GM18861 (cell line): ENCODE measurements around the gene YDJC.
A peak's percentile ranks its signal among the peaks of the same experiment; 100 is the strongest.
"Not testable (repeated sequence)": the region's sequence is repeated elsewhere in the genome, so short reads cannot be mapped to it uniquely, and the experiment has no call there.

Experiments
- ATAC-seq: cut with Tn5 transposase; IDR thresholded peaks from one replicate; pipeline ENCODE4 v1.9.1; 2021; ENCODE audit not compliant: unreplicated experiment

The YDJC gene

DNA sequence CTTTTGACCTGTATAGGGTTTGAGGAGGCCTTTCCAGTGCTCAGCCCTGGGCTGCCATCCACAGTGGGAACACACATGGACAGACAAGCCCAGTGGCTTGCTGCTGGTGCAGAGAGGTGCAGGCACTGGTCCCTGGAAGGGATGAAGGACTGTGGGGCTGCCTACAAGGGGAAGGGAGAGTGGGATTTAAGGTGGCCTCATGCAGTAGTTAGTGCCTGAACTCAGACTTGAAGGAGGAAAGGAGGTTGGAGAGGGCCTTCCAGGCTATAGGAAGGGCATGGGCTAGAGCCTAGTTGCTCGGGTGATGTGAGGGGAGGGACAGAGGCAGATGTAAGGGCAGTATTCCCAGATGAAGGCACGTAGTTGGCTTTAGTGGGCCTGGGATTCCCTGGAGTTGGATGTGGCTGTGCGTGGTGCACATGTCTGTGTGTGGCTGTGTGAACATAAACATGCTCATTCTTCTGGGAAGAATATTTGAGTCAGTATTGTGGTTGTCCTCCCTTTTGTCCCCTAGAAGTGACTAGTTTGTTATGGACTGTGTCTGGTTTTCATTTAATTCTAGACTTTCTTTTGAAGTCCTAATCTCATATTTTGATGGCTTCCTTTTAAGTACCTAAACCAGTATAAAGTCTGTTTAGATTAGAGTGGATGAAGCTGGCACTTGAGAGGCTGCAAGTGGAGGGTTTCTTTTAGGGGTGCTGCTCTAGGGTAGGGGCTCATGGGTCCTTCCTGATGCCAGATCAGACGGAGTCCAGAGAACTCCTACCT is 18.4 kb downstream of the YDJC start:
- no peak for ATAC-seq

GRCh38 chr22:21609556-21610157 is 20.2 kb downstream of the YDJC start:
- not testable (repeated sequence) for ATAC-seq

DNA sequence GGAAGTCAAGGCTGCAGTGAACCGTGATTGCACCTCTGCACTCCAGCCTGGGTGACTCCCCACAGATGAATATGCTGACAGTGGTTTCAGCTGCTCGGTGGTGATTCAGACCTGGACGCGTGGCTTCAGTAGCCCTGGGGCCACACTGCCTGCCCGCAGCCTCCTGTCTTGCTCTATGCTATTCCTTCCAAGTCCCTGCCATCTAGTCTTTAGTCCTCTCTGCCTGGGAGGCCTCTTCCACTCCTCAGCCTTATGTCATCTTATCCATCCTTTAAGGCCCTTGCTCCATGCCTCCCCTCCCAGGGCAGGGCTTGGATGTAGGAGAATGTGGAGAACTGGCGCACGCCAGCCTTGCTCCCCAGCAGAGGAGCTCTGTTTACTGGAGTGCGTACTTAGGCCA is 23.0 kb downstream of the YDJC start:
- ATAC-seq: no peak

DNA sequence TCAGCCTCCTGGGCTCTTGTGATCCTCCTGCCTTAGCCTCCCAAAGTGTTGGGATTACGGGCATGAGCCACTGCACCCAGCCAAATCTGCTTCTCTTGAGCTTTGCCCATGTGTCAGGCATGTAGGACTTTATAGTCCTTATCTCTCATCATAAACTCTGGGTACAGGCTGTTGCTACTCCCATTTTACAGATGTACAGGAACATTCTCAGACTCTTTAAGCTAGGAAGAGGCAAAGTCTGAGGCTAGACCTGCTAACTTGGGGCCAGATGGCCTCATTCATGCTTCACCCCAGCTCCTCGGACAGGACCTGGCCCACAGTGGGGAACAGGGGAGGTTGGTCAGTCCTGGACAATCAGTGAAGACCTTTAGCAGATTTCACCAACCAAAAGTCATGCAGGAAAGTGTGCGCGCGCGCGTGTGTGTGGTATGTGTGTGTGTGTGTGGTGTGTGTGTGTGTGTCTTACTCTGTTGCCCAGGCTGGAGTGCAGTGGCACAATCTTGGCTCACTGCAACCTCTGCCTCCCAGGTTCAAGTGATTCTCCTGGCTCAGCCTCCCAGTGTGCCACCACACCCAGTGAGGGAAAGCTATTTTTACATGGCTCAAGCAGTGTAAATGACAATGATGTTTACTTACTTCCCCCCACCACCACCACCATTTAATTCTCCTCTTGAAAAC is 23.8 kb downstream of the YDJC start:
- no peak for ATAC-seq

DNA sequence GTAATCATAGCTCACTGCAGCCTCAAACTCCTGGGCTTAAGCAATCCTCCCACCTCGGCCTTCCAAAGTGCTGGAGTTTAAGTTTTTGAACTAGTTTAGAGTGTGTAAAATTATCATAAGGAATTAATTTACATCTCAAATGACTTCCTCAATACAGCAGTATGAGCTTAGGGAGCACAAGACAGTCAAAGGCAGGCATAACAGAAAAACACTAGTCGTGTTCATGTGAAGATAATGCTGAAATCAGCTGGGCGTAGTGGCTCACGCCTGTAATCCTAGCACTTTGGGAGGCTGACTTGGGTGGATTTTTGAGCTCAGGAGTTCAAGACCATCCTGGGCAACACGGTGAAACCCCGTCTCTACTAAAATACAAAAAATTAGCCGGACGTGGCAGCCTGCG is 25.8 kb downstream of the YDJC start:
- ATAC-seq: no peak

DNA sequence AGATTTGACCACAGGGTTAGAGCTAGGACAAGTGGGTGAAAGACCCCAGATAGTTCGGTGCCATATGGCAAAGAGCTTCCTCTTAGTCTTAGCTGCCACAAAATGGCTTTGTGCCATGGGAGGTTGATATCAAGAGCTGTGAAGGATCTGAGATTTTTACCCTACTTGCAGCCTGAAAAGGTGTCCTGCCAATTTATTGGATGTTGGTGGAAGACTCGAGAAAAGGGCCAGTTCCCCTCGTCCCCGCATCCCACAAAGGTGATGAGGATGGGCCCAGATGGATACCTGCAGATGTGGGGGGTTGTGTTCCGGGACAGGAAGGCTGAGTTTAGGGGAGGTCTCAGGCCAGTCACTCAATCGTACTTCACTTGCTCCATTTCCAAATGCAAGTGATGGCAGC is 27.2 kb downstream of the YDJC start:
- ATAC-seq: no peak

DNA sequence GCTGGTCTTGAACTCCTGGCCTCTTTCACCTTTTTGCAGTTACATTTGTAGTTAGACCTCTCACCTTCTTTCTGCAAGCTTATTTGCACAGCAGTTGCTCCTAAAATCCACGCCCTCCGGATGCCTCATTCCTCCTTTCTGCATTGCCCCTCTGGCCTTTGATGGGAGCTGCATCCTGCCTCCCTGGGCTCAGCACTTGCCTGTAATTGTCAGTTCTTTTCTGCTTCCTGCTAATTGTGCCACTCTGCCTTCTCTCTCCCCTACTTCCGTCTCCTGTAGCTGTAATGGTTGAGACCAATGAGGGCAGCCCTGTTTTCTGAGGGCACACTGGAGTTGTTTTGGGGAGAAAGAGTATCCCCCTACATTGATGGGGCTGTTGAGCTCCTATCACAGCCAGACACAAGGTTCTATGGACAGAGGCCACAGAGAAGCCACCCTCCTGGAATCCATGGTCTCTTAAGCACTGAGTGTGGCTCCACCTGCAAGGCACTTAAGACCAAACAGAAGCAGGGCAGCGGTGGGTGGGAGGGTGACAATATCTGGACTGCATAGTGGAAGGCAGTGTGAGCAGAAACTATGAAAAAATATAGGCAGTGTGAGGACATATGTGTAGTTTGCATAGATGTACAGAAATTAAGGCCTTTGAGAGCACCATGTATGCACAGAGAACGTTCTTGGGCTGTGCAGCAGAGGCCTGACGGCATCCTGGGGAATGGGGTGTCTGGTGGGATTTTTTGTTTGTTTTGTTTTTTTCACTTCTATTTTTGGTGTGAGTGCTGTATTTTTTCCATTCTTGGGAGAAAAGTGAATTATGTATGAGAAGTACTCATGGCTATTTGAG is 30.5 kb downstream of the YDJC start:
- no peak for ATAC-seq

DNA sequence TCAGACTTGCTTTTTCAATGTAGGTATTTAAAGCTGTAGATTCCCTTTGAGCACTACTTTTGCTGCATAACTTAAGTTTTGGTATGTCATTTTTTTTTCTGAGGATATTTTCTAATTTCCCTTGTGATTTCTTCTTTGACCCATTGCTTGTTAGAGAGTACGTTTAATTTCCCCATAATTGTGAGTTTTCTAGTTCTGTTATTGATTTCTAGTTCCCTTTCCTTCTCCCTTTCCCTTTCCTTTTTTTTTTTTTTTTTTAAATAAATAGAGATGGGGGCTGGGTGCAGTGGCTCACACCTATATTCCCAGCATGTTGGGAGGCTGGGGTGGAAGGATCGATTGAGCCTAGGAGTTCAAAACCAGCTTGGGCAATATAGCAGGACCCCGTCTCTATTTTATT is 31.5 kb downstream of the YDJC start:
- no peak for ATAC-seq

DNA sequence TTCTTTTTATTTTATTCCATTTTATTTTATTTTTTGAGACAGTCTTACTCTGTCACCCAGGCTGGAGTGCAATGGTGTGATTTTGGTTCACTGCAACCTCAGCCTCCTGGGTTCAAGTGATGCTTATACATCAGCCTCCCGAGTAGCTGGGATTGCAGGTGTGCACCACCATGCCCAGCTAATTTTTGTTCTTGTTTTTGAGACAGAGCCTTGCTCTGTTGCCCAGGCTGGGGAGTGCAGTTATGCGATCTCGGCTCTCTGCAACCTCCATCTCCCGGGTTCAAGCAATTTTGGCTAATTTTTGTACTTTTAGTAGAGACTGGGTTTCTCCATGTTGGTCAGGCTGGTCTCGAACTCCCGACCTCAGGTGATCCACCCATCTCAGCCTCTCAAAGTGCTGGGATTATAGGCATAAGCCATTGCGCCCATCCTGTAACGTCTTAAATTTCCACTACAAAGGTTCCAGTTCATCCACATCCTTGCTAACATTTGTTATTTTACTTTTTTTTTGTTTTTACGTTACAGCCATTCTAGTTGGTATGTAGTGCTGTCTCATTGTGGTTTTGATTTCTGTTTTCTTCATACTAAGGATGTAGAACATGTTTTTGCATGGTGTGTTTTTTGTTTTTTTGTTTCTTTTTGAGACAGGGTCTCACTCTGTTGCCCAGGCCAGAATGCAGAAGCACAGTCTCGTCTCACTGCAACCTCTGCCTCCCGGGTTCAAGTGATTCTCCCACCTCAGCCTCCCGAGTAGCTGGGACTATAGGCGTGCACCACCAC is 33.3 kb downstream of the YDJC start:
- ATAC-seq: not testable (repeated sequence)

- ATAC-seq: no peak
Observed at GRCh38 chr22:21594865-21595452, 34.9 kb downstream of the YDJC start.

- ATAC-seq: no peak
Observed at GRCh38 chr22:21593406-21594232, 36.2 kb downstream of the YDJC start.

- ATAC-seq: no peak
Observed at GRCh38 chr22:21592422-21592821, 37.4 kb downstream of the YDJC start.

DNA sequence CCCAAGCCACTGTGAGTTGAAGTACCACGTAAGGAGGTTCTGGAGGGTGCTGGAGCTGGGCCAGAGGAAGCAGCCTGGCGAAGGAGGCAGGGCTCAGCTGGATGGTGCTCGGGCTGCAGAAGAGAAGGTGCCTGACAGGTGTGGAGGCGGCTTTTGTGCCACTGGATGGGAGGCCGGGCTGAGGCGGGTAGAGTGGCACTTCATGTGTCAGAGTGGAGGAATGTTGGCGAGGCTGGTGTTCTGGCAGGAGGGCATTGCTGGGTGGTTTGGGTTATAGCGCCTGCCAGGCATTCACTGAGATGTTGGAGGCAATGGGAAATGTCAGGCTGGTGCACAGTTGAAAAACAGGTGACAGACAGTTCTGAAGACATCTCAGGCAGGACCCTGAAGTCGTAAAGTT is 38.1 kb downstream of the YDJC start:
- ATAC-seq: no peak

DNA sequence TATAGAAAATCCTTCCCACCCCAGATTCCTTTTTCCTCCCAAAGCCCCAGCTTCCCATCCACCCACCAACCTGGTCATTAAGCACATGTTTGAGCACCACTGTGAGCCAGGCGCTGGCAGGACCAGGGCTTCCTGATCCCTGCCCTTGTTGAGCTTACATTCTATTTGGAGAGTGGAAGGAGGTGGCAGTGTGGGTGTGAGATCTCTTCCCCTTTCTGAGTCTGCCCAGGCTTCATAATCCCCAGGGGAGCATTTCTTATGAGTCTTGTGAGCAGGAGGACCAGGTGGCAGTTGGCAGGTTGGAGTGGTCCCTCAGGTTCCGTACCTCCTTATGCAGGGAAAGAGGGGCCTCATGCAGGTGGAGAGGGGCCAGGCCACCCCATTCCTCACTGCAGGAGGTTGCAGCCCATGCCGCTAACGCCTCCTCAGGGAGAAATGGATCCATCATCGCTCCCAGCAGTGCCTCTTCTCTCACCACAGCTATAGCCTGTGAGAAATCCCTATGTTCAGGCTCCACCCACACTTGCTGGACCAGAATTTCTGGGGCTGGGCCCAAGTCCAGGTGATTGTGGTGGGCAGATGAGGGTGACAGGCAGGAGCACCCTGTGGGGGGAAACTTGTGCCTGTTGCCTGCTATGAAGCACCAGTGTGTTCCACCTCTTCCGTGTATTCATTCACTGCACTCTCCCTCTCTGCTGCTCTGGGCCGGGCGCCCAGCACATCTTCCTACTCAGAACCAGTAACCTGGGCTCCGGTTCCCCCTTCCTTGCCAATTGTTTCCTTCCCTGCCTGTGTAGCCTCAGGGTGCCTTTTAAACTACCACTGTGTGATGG is 38.8 kb downstream of the YDJC start:
- no peak for ATAC-seq

GRCh38 chr22:21589396-21589795 is 40.4 kb downstream of the YDJC start:
- no peak for ATAC-seq

DNA sequence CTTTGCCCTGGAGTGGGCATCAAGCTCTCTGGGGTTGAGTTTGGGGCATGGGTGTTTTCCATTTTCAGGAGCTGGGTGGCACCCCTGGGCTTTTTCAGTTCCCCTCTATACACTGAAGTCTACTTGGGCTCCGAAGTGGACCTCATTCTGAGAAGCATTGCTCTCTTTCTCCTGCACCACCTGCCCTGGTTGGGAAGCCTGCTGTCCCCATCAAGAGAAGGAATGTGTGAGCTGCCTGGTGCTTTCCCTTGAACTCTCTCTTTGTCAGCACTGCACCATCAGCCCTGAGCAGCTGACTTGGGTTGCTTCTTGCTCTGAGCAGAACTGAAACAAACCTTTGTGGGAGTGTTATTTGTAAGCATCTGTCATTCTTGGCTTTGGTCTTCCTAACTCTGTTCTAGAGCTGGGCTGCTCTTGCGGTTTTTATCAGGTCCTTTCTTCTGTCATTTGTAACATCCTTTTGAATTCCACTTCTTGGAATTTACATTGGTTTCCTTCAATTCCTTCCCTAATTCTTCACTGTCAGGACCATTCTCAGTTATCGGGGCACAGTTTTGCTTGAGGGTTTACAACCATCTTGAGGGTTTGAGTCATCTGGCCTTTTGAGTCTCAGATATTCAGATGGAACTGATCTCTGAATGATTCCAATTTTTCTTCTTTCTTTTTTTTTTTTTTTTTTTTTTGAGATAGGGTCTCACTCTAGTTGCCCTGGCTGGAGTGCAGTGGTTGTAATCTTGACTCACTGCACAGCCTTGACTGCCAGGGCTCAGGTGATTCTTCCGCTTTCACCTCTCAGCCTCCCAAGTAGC is 41.8 kb downstream of the YDJC start:
- peak; percentile 86 for ATAC-seq

GRCh38 chr22:21585389-21585788 is 44.4 kb downstream of the YDJC start:
- ATAC-seq: no peak
